ENCODE measurements around the gene SLC25A23. TPM values are rescaled to one million over a fixed set of nuclear protein-coding genes. Genes with fewer than 3 reads are reported as not detected.

The SLC25A23 gene
- total and polyA plus RNA-seq, 9 of the 15 experiments (the other 6 are each of a cell fraction or from before 2014, with no cell fraction given) = 6.1 to 72.0 (median 26.6) TPM

GRCh38 chr19:6500837-6501739, 41.5 kb upstream of the SLC25A23 start (continued):
- TF ChIP-seq ZFPM2 (CRISPR knock-in tag; IDR thresholded peaks at IDR 0.05) (no peak), HIVEP1 (CRISPR knock-in tag; IDR thresholded peaks at IDR 0.05) (no peak), ZNF766 (CRISPR knock-in tag; conservative IDR thresholded peaks at IDR 0.05) (no peak)
- TF ChIP-seq, protein P1, sequence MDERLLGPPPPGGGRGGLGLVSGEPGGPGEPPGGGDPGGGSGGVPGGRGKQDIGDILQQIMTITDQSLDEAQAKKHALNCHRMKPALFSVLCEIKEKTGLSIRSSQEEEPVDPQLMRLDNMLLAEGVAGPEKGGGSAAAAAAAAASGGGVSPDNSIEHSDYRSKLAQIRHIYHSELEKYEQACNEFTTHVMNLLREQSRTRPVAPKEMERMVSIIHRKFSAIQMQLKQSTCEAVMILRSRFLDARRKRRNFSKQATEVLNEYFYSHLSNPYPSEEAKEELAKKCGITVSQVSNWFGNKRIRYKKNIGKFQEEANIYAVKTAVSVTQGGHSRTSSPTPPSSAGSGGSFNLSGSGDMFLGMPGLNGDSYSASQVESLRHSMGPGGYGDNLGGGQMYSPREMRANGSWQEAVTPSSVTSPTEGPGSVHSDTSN (CRISPR knock-in tag; IDR thresholded peaks at IDR 0.05; ENCODE audit: low read depth) = no peak
- TF ChIP-seq, protein P1 (tag; conservative IDR thresholded peaks at IDR 0.05; ENCODE audit: low read depth) = no peak

DNA sequence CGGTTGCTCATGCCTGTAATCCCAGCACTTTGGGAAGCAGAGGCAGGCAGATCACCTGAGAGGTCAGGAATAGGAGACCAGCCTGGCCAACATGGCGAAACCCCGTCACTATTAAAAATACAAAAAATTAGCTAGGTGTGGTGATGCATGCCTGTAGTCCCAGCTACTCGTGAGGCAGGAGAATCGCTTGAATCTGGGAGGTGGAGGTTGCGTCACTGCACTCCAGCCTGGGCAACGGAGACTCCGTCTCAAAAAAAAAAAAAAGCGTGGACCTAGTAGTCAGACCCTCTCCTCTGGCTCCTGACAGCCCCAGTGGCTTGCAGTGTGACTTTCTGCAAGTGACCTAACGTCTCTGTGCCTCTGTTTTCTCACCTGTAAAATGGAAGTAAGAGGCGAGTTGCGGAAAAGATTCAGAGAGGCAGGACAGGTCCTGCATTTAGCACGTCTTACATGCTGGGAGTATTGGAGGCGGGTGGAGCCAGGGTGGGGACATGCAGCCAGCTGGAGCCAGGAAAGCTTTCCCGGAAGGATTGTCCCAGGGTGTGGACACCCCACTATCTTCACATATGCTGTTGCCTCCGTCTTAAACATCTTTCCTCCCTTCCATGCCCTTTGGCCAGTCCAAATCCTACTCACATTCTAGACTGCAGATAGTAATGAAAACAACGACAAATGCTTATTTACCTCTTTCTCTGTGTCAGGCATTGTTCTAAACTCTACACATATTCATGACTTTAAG, 39.6 kb upstream of the SLC25A23 start:
- intact Hi-C loops (cut with micrococcal nuclease) = no loop called here
- 32% methylated on average over 14 of the region's 17 CpGs for WGBS (ENCODE audit: insufficient coverage, low coverage, missing lambda C conversion rate)
- in situ Hi-C loops (cut with MboI) = no loop called here
- TF ChIP-seq, protein P2, sequence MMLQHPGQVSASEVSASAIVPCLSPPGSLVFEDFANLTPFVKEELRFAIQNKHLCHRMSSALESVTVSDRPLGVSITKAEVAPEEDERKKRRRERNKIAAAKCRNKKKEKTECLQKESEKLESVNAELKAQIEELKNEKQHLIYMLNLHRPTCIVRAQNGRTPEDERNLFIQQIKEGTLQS (IDR thresholded peaks at IDR 0.05) = peak; percentile 48
- TF ChIP-seq, protein P2 (CRISPR knock-in tag; conservative IDR thresholded peaks at IDR 0.05) = no peak
- TF ChIP-seq ZNF436 (CRISPR knock-in tag; IDR thresholded peaks at IDR 0.05) (no peak), ETS1 (conservative IDR thresholded peaks at IDR 0.05; ENCODE audit: control insufficient read depth, low read depth, low read length) (no peak), TCFL5 (CRISPR knock-in tag; conservative IDR thresholded peaks at IDR 0.05) (no peak)
- TF ChIP-seq, protein P3, sequence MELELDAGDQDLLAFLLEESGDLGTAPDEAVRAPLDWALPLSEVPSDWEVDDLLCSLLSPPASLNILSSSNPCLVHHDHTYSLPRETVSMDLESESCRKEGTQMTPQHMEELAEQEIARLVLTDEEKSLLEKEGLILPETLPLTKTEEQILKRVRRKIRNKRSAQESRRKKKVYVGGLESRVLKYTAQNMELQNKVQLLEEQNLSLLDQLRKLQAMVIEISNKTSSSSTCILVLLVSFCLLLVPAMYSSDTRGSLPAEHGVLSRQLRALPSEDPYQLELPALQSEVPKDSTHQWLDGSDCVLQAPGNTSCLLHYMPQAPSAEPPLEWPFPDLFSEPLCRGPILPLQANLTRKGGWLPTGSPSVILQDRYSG (tag; conservative IDR thresholded peaks at IDR 0.05; ENCODE audit: low read depth) = no peak

More for the DNA sequence above, 39.6 kb upstream of the SLC25A23 start:
- no peaks in the 10 kb centered on the region for H3K79me2 ChIP-seq (ENCODE audit: control insufficient read depth, insufficient read depth, low read length)
- no peaks in the 10 kb centered on the region for H3K36me3 ChIP-seq (ENCODE audit: control insufficient read depth, insufficient read depth, low read length)
- FAIRE-seq (no peak), ATAC-seq (no peak), DNase-seq (ENCODE audit: extremely low read depth in 1 of 4, low spot score in 3 of 4) (peak in 1 of 4 experiments; percentile 8)
- no peak overlapping the region for H3K9ac ChIP-seq (ENCODE audit: insufficient read depth in 1 of 2, low read depth in 2 of 2, low read length in 2 of 2)
- ChIA-PET POLR2A (interaction anchor here (0.6 to 1.3 kb wide), 3 partner anchors 10 to 96 kb away, joined by 3 to 5 read pairs (median 3); no protein-coding TSS in a partner anchor), CTCF (ENCODE audit: low intra/inter-chr PET ratio) (no interaction called here)
- no peak overlapping the region for H3K27ac ChIP-seq (ENCODE audit: extremely low read depth, low read depth, low read length)
- peak overlapping the region; percentile 6; the same call in 1 of the 2 replicates for H3K4me2 ChIP-seq (ENCODE audit: insufficient read depth, low read length)
- H3K4me3 ChIP-seq = no peak overlapping the region
- H3K9me1 ChIP-seq (ENCODE audit: control insufficient read depth, insufficient read depth, low read length) = peaks cover 5% of the 10 kb centered on the region
- no peaks in the 10 kb centered on the region for H3K9me3 ChIP-seq (replicated peaks; ENCODE audit: control insufficient read depth, insufficient read depth, low read depth, low read length)
- peaks cover 5 to 39% of the 10 kb centered on the region in 2 experiments; a peak in 4 of 5 replicates for H3K4me1 ChIP-seq (replicated peaks in 1 of 2; ENCODE audit: control insufficient read depth in 2 of 2, insufficient read depth in 2 of 2, low read length in 2 of 2)
- H3K27me3 ChIP-seq (ENCODE audit: control insufficient read depth in 2 of 2, insufficient read depth in 2 of 2, low read length in 2 of 2) = no peaks in the 10 kb centered on the region
- no peaks in the 10 kb centered on the region for H4K20me1 ChIP-seq (replicated peaks; ENCODE audit: control insufficient read depth, insufficient read depth, low read length)
- no TSS peak for BruUV-seq (replicated peaks)
- no peak overlapping the region for H2AFZ ChIP-seq (ENCODE audit: low read depth, low read length)

All from K562 (cell line).